H1 (cell line): ENCODE data around the gene PHLPP1. TPM values are rescaled to one million over a fixed set of nuclear protein-coding genes. Genes with fewer than 3 reads are reported as not detected.

Source experiments
- CHD1 ChIP-seq: IDR thresholded peaks from 2 replicates; pipeline ENCODE4 v1.6.1; 2012; ENCODE audit warnings: low read depth, low read length, improper control_type of control experiment
- EGR1 ChIP-seq: IDR thresholded peaks from 2 replicates; pipeline ENCODE4 v1.6.1; 2011; ENCODE audit warnings: low read depth, low read length, borderline replicate concordance
- FOSL1 ChIP-seq: IDR thresholded peaks from 2 replicates; pipeline ENCODE4 v1.6.1; 2011; ENCODE audit warnings: mild to moderate bottlenecking, low read depth, low read length, moderate library complexity; ENCODE audit not compliant: insufficient read depth
- JUN ChIP-seq: IDR thresholded peaks from 2 replicates; pipeline ENCODE4 v1.6.1; 2011; ENCODE audit warnings: low read depth, mild to moderate bottlenecking, improper control_type of control experiment, low read length
- polyA plus RNA-seq, 7 experiments: library from polyadenylated mRNA; depleted of rRNA in 3 of 7; stranded (reverse) in 5 of 7; unstranded in 2 of 7; fragments of >200 nt in 5 of 7; fragments of 200-250 nt in 2 of 7; gene quantifications; 1 replicate in 5 of 7; 2 replicates in 1 of 7; 4 replicates in 1 of 7; pipeline versions ENCODE4 v1.2.1 to v1.2.3, GENCODE V29; 2011 to 2013; ENCODE audit warnings: missing spikeins in 2 of 7, mixed read lengths in 2 of 7
- total RNA-seq: library from RNA; stranded (reverse); fragmentation: NEBNext Ultra II Directional; extraction: Animal tissue kit (Norgen Biotek cat#: 25700); gene quantifications from 2 replicates; pipeline ENCODE4 v1.2.1, GENCODE V29; 2021

The PHLPP1 gene
- total and polyA plus RNA-seq, 2 of the 8 experiments (the other 6 are each of a cell fraction or from before 2014, with no cell fraction given): 28.0 to 66.3 TPM

- TF ChIP-seq FOSL1 (no peak), EGR1 (no peak), CHD1 (no peak), JUN (no peak)
- TF ChIP-seq, all 59 proteins: peak for 0
Measured at GRCh38 chr18:62755946-62756345, 40.6 kb downstream of the PHLPP1 start (continued).
